Esophagus squamous epithelium (tissue), 4 donors: ENCODE results near the gene CHRNA5.

Experiments
- POLR2A ChIP-seq, 4 donors: fragments of 450-650 bp; IDR thresholded peaks; one replicate each; pipeline ENCODE4 v1.6.1; 2017; ENCODE audit warnings: antibody characterized with exemption in 4 of 4, mild to moderate bottlenecking in 4 of 4, moderate library complexity in 3 of 4
- TF ChIP-seq, protein P1 (sequence below), 6 experiments: fragments of 450-650 bp in 4 of 6; fragments of 200-600 bp in 2 of 6; sonication (generic) in 2 of 6; IDR thresholded peaks; one replicate each; pipeline ENCODE4 v1.5.1; 2016 to 2019; ENCODE audit warnings: antibody characterized with exemption in 6 of 6, mild to moderate bottlenecking in 4 of 6, moderate library complexity in 4 of 6

DNA sequence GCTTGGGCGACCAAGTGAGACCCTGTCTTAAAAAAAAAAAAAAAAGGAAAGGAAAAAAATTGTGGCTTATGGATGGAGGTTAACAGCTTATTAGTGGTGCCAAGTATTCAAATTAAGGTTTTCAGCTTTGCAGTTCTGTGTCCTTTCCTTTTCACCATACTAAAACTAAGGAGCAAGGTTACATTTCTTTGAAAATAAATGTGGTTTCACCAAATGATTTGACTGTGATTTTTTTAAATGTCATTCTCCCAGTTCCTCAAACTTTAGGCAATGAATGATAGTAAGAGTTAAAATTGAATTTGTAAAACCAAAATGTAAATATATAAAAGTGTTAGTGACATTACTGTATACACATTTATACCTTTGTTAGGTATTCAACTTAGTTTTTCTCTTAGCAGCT lies 9.6 kb downstream of the CHRNA5 start:
- TF ChIP-seq POLR2A (IDR thresholded peaks at IDR 0.05): no peak
- TF ChIP-seq, protein P1, sequence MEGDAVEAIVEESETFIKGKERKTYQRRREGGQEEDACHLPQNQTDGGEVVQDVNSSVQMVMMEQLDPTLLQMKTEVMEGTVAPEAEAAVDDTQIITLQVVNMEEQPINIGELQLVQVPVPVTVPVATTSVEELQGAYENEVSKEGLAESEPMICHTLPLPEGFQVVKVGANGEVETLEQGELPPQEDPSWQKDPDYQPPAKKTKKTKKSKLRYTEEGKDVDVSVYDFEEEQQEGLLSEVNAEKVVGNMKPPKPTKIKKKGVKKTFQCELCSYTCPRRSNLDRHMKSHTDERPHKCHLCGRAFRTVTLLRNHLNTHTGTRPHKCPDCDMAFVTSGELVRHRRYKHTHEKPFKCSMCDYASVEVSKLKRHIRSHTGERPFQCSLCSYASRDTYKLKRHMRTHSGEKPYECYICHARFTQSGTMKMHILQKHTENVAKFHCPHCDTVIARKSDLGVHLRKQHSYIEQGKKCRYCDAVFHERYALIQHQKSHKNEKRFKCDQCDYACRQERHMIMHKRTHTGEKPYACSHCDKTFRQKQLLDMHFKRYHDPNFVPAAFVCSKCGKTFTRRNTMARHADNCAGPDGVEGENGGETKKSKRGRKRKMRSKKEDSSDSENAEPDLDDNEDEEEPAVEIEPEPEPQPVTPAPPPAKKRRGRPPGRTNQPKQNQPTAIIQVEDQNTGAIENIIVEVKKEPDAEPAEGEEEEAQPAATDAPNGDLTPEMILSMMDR (IDR thresholded peaks at IDR 0.05): no peak
